Uterus (tissue), 4 donors: ENCODE data around the gene FHIT. TPM values are rescaled to one million over a fixed set of nuclear protein-coding genes. Genes with fewer than 3 reads are reported as not detected.
A peak's percentile ranks its signal among the peaks of the same experiment; 100 is the strongest.

Experiments used
- DNase-seq, 2 donors: peaks; one replicate each; pipeline ENCODE4 v3.0.0-alpha.2; 2019 to 2020
- H3K27ac ChIP-seq, 2 donors: fragments of 200-600 bp; sonication (generic); 1 replicate in 1 of 2; 2 replicates in 1 of 2; pipeline ENCODE4 v1.5.1; 2016 to 2018
- H3K27me3 ChIP-seq, 2 donors: fragments of 200-600 bp; sonication (generic); one replicate each; pipeline ENCODE4 v1.5.1; 2018 to 2019; ENCODE audit warnings: control low read depth in 1 of 2
- H3K36me3 ChIP-seq, 2 donors: fragments of 200-600 bp; sonication (generic); one replicate each; pipeline ENCODE4 v1.5.1; 2019; ENCODE audit warnings: control low read depth in 1 of 2
- H3K4me1 ChIP-seq, 2 donors: fragments of 200-600 bp; sonication (generic); one replicate each; pipeline ENCODE4 v1.5.1; 2018 to 2019; ENCODE audit warnings: control low read depth in 1 of 2
- H3K4me3 ChIP-seq, 2 donors: fragments of 200-600 bp; sonication (generic); 1 replicate in 1 of 2; 2 replicates in 1 of 2; pipeline ENCODE4 v1.5.1; 2018 to 2019; ENCODE audit warnings: mild to moderate bottlenecking in 1 of 2
- H3K9me3 ChIP-seq, 2 donors: fragments of 200-600 bp; sonication (generic); one replicate each; pipeline ENCODE4 v1.5.1; 2019; ENCODE audit warnings: control low read depth in 1 of 2
- CTCF ChIP-seq, 4 experiments: fragments of 200-600 bp in 2 of 4; fragments of 450-650 bp in 2 of 4; sonication (generic) in 2 of 4; IDR thresholded peaks; one replicate each; pipeline ENCODE4 v1.5.1; 2016 to 2019; ENCODE audit warnings: antibody characterized with exemption in 4 of 4, mild to moderate bottlenecking in 2 of 4, moderate library complexity in 1 of 4
- POLR2A ChIP-seq, 2 donors: fragments of 450-650 bp; IDR thresholded peaks; one replicate each; pipeline ENCODE4 v1.6.1; 2016; ENCODE audit warnings: antibody characterized with exemption in 2 of 2, mild to moderate bottlenecking in 1 of 2, moderate library complexity in 1 of 2
- intact Hi-C: fragments of 100-400 bp; cut with DNase I; formaldehyde crosslinking; loops from one replicate; pipeline ENCODE4 v1.15.1; 2023; ENCODE audit warnings: low total_unique reads
- total RNA-seq, 4 donors: library from RNA; depleted of rRNA in 3 of 4; stranded (reverse); fragments of >200 nt in 3 of 4; gene quantifications; one replicate each; pipeline versions ENCODE4 v1.1.0 to v1.2.4, GENCODE V29; 2014 to 2023
- donor health status: DM: yes; HTN: yes; CAD: no.

The FHIT gene
- total RNA-seq, 4 donors from 2014 or later: 1.3 to 15.2 (median 7.3) TPM

- Histone ChIP-seq H3K4me3 (no peak overlapping the region), H3K4me1 (no peaks in the 10 kb centered on the region), H3K27ac (no peak overlapping the region), H3K27me3 (no peaks in the 10 kb centered on the region), H3K9me3 (no peaks in the 10 kb centered on the region), H3K36me3 (no peaks in the 10 kb centered on the region)
- intact Hi-C loops: no loop called here
- no peak for TF ChIP-seq CTCF (IDR thresholded peaks at IDR 0.05)
- no peak for TF ChIP-seq POLR2A (IDR thresholded peaks at IDR 0.05)
- DNase-seq: peak; percentile 33 to 67
Observed at GRCh38 chr3:60594025-60594424, 657.2 kb downstream of the FHIT start.

- Histone ChIP-seq H3K4me1 (no peaks in the 10 kb centered on the region), H3K36me3 (no peaks in the 10 kb centered on the region), H3K9me3 (no peaks in the 10 kb centered on the region), H3K4me3 (no peak overlapping the region), H3K27me3 (no peaks in the 10 kb centered on the region), H3K27ac (no peak overlapping the region)
- intact Hi-C loops: no loop called here
- no peak for DNase-seq
- TF ChIP-seq CTCF (IDR thresholded peaks at IDR 0.05) (no peak), POLR2A (IDR thresholded peaks at IDR 0.05) (no peak)
Observed at GRCh38 chr3:60591267-60591666, 660.0 kb downstream of the FHIT start.

GRCh38 chr3:60588806-60589205, 662.4 kb downstream of the FHIT start:
- Histone ChIP-seq H3K4me3 (no peak overlapping the region), H3K27ac (no peak overlapping the region), H3K27me3 (no peaks in the 10 kb centered on the region), H3K36me3 (no peaks in the 10 kb centered on the region), H3K4me1 (no peaks in the 10 kb centered on the region), H3K9me3 (no peaks in the 10 kb centered on the region)
- no peak for DNase-seq
- TF ChIP-seq POLR2A (IDR thresholded peaks at IDR 0.05): no peak
- TF ChIP-seq CTCF (IDR thresholded peaks at IDR 0.05): no peak
- intact Hi-C loops: no loop called here

- no peak for TF ChIP-seq POLR2A (IDR thresholded peaks at IDR 0.05)
- TF ChIP-seq CTCF (IDR thresholded peaks at IDR 0.05): no peak
- Histone ChIP-seq H3K36me3 (no peaks in the 10 kb centered on the region), H3K4me1 (no peaks in the 10 kb centered on the region), H3K27me3 (no peaks in the 10 kb centered on the region), H3K9me3 (no peaks in the 10 kb centered on the region), H3K4me3 (no peak overlapping the region), H3K27ac (no peak overlapping the region)
- intact Hi-C loops: no loop called here
- no peak for DNase-seq
Observed at GRCh38 chr3:60585918-60586317, 665.3 kb downstream of the FHIT start.

GRCh38 chr3:60584250-60584649, 667.0 kb downstream of the FHIT start:
- Histone ChIP-seq H3K27me3 (no peaks in the 10 kb centered on the region), H3K9me3 (no peaks in the 10 kb centered on the region), H3K4me1 (no peaks in the 10 kb centered on the region), H3K27ac (no peak overlapping the region), H3K4me3 (no peak overlapping the region), H3K36me3 (no peaks in the 10 kb centered on the region)
- no peak for TF ChIP-seq CTCF (IDR thresholded peaks at IDR 0.05)
- TF ChIP-seq POLR2A (IDR thresholded peaks at IDR 0.05): no peak
- DNase-seq: no peak
- intact Hi-C loops: no loop called here
